ENCODE data around the gene HIPK2.
A peak's percentile ranks its signal among the peaks of the same experiment; 100 is the strongest.

- TF ChIP-seq POLR2A (IDR thresholded peaks at IDR 0.05) (peak in 1 of 4 donors; percentile 9), CTCF (IDR thresholded peaks at IDR 0.05) (no peak), POLR2AphosphoS5 (IDR thresholded peaks at IDR 0.05) (peak in 1 of 2 donors; percentile 55)
These were observed 51.3 kb downstream of the HIPK2 start for GRCh38 chr7:139726485-139726869.
